Ovary (tissue), 3 donors: Measurements from ENCODE around the gene INAVA.

ENCODE experiments used
- POLR2A ChIP-seq: fragments of 450-650 bp; IDR thresholded peaks from one replicate; pipeline ENCODE4 v1.6.1; 2017; ENCODE audit warnings: antibody characterized with exemption, mild to moderate bottlenecking, moderate library complexity
- TF ChIP-seq, protein P1 (sequence below), 3 donors: fragments of 450-650 bp in 2 of 3; fragments of 200-600 bp in 1 of 3; IDR thresholded peaks; one replicate each; pipeline versions ENCODE4 v1.5.1 to v1.8.0; 2016 to 2022; ENCODE audit warnings: antibody characterized with exemption in 3 of 3, mild to moderate bottlenecking in 1 of 3
- donor health status: DM: no; HTN: no; CAD: no.

DNA sequence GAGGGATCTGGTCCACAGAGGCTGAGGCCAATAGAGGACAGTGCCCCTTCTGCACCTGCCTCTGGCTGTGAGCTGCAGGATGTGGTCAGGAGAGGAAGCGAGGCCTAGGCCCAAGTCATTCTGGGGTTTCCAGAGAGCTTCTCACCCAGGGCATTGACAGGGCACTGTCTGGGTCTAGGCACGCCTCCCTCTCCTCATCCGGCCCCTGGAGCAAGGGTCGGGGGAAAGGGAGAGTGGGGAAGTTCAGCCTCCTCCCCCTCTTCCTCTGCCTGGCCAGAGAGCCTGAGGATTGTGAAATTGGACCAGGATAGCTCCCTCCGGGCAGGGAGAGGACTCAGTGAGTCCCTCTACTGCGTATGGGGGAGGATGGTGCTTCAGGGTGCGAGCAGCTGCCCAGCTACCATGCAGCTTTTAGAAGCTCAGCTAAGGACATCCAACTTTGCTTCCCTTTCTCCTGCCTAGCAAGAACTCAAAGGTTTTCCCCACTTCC, 6.3 kb upstream of the INAVA start:
- TF ChIP-seq, protein P1, sequence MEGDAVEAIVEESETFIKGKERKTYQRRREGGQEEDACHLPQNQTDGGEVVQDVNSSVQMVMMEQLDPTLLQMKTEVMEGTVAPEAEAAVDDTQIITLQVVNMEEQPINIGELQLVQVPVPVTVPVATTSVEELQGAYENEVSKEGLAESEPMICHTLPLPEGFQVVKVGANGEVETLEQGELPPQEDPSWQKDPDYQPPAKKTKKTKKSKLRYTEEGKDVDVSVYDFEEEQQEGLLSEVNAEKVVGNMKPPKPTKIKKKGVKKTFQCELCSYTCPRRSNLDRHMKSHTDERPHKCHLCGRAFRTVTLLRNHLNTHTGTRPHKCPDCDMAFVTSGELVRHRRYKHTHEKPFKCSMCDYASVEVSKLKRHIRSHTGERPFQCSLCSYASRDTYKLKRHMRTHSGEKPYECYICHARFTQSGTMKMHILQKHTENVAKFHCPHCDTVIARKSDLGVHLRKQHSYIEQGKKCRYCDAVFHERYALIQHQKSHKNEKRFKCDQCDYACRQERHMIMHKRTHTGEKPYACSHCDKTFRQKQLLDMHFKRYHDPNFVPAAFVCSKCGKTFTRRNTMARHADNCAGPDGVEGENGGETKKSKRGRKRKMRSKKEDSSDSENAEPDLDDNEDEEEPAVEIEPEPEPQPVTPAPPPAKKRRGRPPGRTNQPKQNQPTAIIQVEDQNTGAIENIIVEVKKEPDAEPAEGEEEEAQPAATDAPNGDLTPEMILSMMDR (IDR thresholded peaks at IDR 0.05) = no peak
- no peak for TF ChIP-seq POLR2A
